Stimulated activated CD4-positive, alpha-beta T cell treated with anti-CD3 and anti-CD28 coated beads, Interleukin-4, amount 100 ng/mL, for 1 hour (primary cell): ENCODE data around the gene EIF4E2.
"Not testable (repeated sequence)": the region's sequence is repeated elsewhere in the genome, so short reads cannot be mapped to it uniquely, and the experiment has no call there.

ENCODE experiments used
- DNase-seq: peaks from one replicate; pipeline ENCODE4 v3.0.0-alpha.2; 2020

Gene EIF4E2

DNA sequence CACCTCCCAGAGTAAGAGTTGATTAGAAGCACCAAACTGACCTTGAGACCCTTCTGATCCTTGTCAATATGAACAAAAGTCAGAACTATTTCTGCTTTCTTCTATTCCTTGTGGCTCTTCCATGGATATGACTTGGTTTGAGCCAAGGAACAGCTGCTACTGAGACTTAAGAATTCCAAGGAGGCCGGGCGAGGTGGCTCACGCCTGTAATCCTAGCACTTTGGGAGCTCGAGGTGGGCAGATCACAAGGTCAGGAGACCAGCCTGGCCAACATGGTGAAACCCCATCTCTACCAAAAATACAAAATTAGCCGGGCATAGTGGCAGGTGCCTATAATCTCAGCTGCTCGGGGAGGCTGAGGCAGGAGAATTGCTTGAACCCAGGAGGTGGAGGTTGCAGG lies 20.0 kb downstream of the EIF4E2 start:
- DNase-seq, result not testable (repeated sequence)

DNA sequence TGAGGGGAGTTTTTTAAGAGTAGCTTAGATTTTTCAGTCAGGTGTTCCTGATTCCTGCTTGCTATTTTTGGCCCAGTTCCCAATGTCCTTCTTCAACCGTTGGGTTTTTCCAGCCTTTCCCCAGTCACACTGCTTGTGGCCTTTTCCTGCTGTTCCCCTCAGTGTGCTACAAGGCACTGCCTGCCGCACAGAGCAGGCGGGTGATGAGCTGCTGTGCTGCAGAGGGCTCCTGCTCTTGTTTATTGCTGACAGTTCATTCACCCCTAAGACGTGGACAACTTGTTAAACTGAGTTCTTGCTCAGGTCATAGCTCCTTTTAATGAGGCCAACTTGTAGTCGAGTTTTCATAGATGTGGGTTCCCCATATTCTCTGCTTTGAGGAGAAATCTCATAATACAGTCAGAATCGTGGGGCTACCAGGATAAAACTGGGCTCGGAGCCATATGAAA lies 20.6 kb downstream of the EIF4E2 start:
- DNase-seq, result no peak

DNA sequence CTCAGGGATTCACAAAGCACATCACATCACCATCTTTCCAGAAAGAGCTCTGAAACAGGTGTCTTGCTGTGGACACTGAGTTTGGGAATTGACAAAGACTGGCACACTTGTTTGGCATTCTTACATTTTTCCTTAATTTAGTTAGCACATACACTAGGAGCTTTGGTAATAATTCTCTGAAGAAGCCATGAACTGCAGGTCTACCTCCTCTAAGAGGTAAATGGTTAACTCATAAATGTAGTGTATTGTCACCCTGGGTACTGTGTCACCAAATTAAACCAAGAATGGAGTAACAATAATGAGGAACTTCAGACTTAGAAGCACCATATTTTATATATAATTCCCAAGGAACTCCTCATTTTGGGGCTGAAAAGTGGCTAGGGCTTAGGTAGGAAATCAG lies 22.6 kb downstream of the EIF4E2 start:
- no peak for DNase-seq

DNA sequence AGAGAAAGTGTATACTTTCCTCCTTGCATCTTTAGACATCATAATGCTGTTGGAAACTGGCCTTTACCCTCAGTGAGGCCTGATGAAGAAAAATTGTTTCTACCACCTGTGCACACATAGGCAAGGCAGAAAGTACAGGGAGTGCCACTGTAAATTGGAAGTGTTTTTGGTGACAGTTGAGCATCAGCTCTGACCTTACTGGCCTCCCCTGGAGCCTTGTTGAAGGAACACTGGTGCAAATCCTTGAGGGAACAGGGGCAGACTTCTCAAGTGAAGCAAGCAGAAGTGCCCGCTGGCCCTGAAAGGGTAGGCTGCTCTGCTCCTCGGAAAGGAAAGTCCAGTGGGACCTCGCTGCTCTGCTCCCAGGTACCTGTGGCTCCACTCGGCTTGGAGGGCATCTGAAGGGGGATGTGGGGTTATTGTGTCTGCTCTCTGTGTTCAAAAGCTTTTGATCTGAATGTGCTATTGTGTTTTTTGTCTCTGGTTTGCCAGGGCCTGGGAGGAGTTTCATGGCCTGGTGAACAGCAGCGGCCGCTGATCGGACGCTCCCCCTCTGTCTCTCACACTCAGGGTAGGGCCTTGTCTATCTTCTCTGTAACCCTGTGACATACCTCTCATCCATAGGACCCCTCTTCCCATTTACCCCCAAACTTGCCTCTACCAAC lies 23.4 kb downstream of the EIF4E2 start:
- no peak for DNase-seq

DNA sequence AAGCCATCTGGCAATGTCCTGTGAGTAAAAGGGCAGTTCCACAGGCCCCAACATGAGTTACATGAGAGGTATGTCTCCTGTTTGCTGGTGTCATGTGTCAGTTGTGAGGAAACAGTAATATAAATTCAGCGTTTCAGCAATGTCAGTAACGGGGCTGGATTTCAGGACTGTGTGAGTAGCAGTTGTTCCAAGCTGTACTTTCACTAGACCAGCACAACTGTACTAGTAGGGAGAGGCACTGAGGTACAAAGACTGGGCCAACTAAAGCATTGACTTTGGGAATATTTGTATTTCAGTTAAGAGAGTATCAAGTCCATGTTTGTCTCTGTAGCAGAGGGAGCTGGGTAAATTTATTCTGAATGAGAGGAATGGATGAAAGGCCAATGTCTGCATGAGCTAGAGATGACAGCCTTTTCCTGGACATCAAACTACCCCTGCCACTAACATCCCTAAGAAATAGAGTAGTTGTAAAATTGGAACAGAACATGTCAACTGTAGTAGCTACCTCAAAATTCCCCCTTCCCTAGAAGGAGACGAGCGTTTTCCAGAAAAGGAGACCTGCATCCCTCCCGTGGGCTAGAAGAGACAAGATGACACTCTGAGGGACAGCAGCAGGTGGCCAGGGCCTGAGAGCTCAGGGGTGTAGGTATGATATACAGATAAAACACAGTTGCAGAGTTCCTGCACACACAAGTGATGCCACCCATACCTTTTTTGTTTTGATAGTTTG lies 24.4 kb downstream of the EIF4E2 start:
- DNase-seq, result no peak

DNA sequence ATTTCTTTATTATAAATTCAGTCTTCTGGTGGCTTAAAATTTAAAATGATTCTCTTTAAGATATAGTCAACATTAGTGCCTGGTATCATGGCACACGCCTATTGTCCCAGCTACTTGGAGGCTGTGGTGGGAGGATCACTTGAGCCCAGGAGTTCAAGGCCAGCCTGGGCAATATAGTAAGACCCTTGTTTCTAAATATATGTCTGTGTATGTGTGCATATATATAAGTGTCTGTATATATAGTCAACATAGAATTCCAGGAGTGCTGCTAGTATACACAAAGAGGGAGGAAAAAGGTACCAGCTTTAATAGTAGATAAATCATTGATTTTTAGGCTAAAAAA lies 24.9 kb downstream of the EIF4E2 start:
- no peak for DNase-seq

DNA sequence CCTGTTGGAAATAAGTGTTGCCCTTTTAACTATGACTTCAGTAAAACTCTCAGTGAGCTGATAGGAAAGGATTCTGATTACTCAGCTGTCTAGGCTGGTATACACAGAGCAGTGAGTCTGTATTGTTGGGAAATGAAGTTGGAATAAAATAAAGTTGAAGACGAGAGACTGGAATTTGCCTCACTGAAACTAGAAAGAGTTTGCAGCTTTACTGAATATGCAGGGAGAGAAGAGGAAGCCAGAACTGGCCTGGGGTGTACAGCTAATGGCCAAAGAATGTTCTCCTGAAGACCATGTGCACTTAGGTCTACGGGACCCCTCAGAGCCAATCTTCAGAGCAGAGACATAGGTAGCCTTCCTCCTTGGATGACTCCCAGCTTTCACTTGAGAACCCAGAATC lies 26.5 kb downstream of the EIF4E2 start:
- DNase-seq, result no peak

DNA sequence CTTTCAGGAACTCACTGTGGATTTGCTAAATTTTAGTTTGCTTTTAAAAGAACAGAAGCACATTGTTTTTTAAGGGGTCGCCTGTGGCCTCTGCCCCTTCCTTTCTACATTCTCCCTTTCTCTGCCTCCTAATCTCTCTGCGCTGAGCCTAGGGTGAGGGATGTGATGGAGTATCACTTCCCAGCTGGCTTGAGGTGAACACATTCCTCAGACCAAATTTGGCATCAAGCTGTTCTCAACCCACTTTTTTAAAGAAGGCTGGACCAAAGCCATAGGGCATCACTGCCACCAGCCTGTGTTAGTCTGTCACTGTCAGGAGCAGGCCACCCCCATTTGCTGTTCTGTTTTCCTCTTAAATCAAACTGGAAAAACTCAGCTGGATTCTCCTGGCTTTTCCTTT lies 27.4 kb downstream of the EIF4E2 start:
- DNase-seq, result no peak

DNA sequence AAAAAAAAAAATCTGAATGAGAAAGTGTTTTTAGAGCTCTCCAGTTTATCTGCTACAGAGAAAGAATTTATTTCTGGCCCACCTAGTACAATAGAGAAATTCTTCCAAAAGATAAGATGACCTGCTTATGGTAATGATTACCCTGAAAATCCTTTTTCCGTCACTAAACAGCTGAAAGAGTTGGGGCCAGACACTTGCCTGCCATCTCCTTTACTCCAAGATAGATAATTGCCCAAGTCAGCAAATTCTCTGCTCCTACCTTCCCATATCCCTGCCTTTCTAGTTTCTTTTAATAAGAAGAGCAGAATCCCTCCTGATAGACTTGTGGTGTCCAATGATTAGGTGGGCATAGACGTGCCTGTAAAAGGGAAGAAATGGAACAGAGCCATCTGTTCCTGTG lies 28.1 kb downstream of the EIF4E2 start:
- no peak for DNase-seq

DNA sequence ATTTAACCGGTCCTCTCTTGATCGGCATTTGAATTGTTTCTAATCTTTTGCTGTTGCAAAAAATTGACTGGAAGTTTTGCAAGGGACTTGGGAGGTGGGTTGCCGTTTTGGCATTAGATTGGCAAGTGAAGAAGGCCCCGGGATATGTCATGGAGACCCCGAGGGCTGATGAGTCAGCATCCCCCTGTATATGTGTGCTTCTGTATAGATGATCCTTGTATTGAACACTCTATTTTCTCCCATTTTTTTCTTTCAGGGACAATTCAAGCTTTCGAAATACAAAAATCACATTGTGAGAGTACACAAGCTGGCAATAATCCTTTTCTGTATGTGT lies 30.1 kb downstream of the EIF4E2 start:
- no peak for DNase-seq

DNA sequence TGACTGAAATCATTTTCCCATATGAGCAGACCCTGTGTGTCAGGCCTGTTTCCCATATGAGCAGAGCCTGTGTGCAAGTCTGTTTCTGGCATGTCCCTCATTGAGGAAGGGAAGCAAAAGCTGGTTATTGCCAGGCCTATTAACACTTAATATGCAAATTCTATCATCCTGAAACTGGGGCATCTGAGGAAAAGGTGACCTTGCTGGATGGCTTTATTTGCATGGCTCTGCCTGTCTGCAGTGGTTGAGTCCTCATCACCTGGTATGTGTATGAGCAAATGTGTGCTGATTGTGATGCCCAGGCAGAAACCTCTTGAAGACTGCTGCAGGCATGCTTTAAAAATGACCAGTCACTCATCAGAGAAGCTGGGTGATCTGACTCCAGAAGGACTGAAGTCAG lies 31.2 kb downstream of the EIF4E2 start:
- no peak for DNase-seq

DNA sequence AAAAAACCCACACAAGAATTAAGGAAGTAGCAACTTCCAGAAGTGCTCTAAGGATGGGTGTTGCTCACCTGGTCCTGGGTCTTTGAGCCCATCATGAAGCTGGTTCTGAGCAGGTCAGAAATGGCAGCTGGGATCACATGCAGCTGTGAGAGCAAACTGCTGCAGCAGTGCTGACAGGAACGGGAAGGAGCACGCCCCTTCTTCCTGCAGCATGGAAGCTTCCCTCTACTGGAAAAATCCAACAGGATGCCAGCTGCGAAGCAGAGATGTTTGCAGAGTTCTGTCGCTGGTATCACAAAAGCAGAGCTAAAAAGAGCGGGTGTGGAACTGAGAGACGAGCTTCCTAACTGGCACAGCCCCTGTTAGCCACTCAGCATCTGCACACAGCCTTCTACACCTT lies 33.7 kb downstream of the EIF4E2 start:
- DNase-seq, result no peak

DNA sequence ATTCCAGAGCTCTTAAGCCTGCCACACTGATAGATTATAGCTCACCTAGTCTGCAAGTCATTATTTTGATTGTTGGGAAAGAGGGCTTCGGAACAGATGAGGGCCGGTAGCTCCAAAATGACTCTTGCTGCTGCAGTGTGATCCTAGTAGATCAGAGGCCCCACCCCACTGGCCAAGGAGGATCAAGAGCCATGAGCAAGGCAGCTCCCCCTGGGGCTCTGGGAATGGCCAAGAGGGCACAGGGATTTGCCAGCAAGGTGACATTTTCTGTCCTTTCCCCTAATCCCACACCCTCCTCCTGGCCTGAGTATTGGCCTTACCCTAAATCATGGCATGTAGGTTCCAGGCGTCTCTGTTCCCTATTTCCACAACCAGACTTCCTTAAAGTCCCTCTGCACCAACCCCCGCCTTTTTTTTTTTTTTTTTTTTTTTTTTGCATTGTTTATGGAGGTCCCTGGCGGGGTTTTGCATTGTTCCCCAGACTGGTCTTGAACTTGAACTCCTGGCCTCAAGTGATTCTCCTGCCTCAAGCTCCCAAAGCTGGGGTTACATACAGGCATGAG lies 36.5 kb downstream of the EIF4E2 start:
- no peak for DNase-seq

DNA sequence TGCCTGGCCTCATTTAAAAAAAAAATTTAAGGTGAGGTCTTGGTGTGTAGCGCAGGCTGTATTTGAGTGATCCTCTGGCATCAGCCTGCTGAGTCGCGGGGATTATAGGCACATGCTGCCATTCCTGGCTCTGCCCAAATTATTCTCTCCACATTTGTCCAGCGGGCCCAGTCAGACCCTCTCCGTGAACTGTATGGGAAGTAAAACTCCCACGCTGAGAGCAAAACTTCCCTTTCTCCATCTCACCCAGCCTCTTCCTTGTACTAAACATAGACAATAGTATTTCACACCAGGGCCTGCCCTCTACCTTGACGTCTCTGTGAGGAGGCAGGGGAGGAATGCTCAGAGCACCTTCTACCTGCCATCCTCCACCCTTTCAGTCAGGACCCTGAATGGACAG lies 37.0 kb downstream of the EIF4E2 start:
- DNase-seq, result no peak

DNA sequence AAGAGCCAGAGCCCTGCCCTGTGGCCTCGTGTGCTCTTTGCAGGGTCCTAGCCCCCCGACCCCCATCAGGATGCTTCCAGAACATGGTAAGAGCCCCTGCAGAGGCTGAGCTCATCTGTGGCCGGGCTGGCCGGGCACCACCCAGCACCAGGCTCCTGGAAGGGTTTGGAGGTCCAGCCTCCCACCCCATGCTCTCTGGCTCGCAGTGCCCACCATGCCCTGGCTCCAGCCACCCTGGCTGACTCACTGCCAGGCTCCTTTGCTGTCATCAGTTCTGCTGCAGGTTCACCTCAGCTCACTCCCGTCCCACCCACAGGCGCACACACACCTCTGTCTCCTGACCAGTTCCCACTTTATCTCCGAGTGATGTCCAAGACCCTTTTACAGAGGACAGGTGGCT lies 37.5 kb downstream of the EIF4E2 start:
- DNase-seq, result no peak

DNA sequence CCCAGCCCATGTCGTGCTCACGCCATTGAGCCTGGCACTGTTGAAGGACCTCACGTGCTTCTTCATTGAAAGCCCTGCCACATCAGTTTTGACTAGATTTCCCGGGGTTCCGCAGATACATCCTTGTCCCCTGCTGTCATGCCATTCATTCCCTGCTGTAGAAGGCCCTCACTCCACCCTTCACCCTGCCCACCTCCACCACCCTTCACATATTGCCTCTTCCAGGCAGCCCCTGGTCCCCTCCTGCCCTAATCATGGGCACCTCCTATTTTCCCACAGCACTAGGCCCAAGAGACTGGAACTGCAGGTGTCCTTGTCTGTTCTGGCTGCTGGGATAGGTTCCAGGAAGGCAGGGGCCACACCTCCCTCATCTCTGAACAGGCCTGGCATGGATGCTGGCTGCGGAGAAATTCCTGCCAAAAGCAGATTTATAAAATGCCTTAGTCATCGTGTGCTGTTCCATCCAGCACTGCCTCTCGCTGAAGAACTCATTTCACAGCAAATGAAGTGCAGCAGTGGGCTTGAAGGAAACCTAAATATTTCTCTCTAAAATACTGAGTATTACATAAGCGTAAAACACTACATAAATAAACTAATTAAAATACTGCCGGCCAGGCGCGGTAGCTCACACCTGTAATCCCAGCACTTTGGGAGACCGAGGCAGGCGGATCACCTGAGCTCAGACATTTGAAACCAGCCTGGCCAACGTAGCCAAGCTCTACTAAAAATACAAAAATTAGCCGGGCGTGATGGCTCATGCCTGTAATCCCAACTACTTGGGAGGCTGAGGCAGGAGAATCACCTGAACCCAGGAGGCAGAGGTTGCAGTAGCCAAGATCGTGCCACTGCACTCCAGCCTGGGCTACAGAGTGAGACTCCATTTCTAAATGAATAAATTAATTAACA lies 38.4 kb downstream of the EIF4E2 start:
- no peak for DNase-seq

DNA sequence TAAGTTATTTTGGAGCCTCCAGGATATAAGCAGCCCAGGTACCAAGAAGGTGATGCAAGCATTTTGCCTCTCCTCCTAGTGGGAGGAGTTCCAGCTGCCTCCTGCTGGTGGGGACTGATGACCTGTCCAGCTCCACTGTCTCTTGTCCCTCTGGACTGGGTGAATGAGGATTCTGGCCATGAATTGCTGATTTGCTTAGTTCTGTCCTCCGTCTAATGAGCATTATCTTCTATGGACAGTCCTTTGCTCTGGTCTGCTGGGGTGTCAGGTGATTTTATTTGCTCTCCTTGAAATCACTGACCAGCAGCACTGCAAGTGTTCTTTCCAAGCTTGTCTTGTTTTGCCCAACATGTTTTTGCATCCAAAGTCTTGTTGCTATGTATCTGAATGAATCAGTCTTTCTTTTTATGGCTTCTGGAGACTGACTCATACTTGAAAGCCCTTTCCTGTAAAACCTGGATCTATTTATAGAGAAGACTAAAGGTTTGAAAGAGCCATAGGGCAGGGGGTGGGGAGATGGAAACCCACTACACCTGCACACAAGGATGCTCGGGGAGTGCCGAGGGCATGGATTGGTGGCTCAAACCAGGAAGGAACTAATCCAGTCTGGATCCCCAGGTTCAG lies 42.4 kb downstream of the EIF4E2 start:
- DNase-seq, result no peak

DNA sequence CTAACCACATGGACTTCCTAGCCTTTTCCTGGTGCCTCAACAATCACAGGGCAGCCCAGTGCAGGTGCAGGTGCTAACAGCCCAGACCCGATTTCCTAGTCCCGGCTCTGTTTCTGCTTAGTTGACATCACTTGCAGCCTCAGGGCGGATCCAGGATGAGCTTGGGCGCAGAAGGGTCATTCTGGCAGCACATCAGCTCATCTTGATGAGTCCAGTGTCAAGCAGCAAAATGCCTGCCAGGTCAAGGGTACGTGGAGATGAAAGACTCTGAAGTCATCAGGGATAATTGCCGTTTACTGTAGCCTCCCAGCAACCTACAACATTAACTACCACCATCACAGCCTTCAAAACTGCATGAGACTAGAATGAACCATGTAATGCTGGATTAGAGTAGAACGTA lies 43.5 kb downstream of the EIF4E2 start:
- DNase-seq, result no peak

DNA sequence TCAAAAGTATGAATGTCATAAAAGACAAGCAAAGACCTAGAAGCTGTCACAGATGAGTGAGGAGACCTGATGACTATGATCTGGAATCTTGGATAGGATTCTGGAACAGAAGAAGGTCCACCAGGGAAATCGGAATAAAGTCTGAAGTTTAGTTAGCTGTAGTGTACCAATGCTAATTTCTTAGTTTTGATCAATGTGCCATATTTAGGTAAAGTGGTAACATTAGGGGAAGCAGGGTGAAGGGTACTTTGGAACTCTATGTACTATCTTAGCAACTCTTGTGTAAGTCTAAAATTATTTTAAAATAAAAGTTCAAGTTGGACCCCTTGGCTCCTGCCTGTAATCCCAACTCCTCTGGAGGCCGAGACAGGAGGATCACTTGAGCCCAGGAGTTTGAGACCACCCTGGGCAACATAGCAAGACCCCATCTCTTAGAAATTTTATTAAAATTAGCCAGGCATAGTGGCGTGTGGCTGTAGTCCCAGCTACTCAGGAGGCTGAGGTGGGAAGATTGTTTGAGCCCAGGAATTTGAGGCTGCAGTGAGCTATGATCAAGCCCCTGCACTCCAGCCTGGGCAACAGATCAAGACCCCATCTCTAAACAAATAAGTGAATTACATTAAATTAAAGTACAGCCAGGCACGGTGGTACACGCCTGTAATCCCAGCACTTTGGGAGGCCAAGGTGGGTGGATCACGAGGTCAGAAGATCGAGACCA lies 47.0 kb downstream of the EIF4E2 start:
- DNase-seq, result no peak

DNA sequence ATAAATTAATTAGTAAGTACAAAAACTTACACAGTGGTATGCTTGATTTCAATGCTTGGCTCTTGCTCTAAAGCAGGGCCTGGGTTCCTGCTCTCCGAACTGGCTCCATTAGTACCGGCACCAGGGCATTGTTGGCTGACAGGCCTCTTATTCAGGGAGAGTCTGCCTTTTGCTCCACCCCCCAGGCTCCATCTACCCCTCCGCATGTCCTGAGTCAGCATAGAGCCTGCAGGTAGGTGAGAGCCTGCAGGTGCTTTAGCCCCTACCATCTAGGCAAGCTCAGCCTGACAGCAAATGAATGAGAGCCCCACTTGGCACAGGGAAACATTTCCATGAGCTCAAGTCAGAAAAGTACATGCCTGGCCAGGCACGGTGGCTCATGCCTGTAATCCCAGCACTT lies 47.8 kb downstream of the EIF4E2 start:
- DNase-seq, result no peak

DNA sequence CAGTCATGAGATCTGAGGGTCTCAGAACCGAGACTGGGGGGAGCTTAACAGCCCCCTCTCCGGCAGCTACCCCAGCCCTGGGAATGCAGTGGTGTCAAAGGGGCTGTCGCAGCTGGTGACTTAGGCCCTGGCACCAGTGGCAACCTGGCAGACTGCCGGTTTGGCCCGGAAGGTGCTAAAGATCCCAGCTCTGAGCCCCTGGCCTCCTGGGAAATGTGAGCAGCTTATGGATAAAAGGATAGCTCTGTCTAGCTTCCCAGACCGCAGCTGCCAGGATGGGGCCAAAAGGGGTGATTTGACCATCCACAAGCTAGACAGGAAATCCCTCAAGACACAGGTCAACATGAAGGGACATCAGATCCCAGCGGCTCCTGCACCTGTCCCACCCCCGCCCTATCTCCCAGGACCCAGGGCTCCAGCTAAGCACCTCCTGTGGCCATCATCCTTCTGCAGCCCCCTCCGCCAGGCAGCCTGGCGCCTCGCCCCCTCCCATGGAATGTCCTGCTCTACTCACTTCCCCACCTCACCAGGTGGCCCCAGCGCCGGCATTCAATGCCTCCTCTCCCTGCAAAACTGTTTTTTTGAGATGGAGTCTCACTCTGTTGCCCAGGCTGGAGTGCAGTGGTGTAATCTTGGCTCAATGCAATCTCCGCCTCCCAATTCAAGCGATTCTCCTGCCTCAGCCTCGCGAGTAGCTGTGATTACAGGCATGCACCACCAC lies 49.7 kb downstream of the EIF4E2 start:
- DNase-seq, result no peak

DNA sequence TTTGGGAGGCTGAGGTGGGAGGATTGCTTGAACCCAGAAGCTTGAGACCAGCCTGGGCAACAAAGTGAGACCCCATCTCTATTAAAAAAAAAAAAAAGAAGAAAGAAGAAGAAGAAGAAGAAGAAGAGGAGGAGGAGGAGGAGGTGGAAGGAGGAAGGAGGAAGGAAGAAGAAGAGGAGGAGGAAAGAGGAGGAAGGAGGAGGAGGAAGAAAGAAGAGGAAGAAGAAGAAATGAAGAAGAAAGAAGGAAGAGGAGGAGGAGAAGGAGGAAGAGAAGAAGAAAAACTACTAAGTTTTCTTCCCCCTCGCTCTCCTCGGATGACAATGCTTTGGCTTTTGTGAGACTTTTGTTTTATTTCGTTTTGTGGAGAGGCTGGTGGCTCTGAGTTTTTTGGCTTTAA lies 52.8 kb downstream of the EIF4E2 start:
- no peak for DNase-seq
